Natural killer cell (primary cell): ENCODE measurements around the gene MAST4. TPM values are rescaled to one million over a fixed set of nuclear protein-coding genes. Genes with fewer than 3 reads are reported as not detected.
A peak's percentile ranks its signal among the peaks of the same experiment; 100 is the strongest.

ENCODE experiments used
- ATAC-seq, 3 donors: fragments of 150-1000 bp in 2 of 3; fragments of 200-7000 bp in 1 of 3; cut with Tn5 transposase; 1 replicate in 1 of 3; 2 replicates in 2 of 3; pipeline ENCODE4 v1.10.0; 2021; ENCODE audit warnings: mild to moderate bottlenecking in 2 of 3, moderate library complexity in 2 of 3
- DNase-seq, 2 donors: peaks; one replicate each; pipeline versions ENCODE4 v3.0.0 to v3.0.0-alpha.2; 2013 to 2021; ENCODE audit warnings: mixed read lengths in 1 of 2
- H3K27ac ChIP-seq: one replicate; pipeline ENCODE4 v1.5.1; 2013; ENCODE audit warnings: mild to moderate bottlenecking, low read length
- H3K27me3 ChIP-seq: one replicate; pipeline ENCODE4 v1.6.1; 2013; ENCODE audit warnings: low read length; ENCODE audit not compliant: control insufficient read depth, insufficient read depth
- H3K36me3 ChIP-seq: one replicate; pipeline ENCODE4 v1.6.1; 2013; ENCODE audit warnings: low read length; ENCODE audit not compliant: control insufficient read depth, insufficient read depth
- H3K4me1 ChIP-seq: one replicate; pipeline ENCODE4 v1.6.1; 2013; ENCODE audit warnings: low read length; ENCODE audit not compliant: control insufficient read depth, insufficient read depth
- H3K4me3 ChIP-seq: one replicate; pipeline ENCODE4 v1.5.1; 2013; ENCODE audit warnings: low read length
- H3K9me3 ChIP-seq: one replicate; pipeline ENCODE4 v1.6.1; 2013; ENCODE audit warnings: low read length; ENCODE audit not compliant: control insufficient read depth, insufficient read depth
- H3K27ac Mint-ChIP-seq, 2 donors: one replicate each; pipeline ENCODE4 v1.8.0; 2022; ENCODE audit warnings: mild to moderate bottlenecking in 2 of 2, mixed read lengths in 2 of 2, moderate library complexity in 1 of 2
- H3K27me3 Mint-ChIP-seq, 2 donors: one replicate each; pipeline ENCODE4 v1.8.0; 2022; ENCODE audit warnings: low read depth in 2 of 2, mixed read lengths in 2 of 2
- H3K36me3 Mint-ChIP-seq: one replicate; pipeline ENCODE4 v1.8.0; 2022; ENCODE audit warnings: mixed read lengths
- H3K4me1 Mint-ChIP-seq, 2 donors: one replicate each; pipeline ENCODE4 v1.8.0; 2022; ENCODE audit warnings: mixed read lengths in 2 of 2
- H3K4me3 Mint-ChIP-seq: one replicate; pipeline ENCODE4 v1.8.0; 2022; ENCODE audit warnings: mild to moderate bottlenecking, moderate library complexity, mixed read lengths
- H3K9me3 Mint-ChIP-seq, 2 donors: one replicate each; pipeline ENCODE4 v1.8.0; 2022; ENCODE audit warnings: mixed read lengths in 2 of 2
- WGBS: methylation state at CpG from one replicate; pipeline ENCODE4 v1.1.7; 2013; ENCODE audit warnings: missing lambda C conversion rate; ENCODE audit not compliant: insufficient coverage; 5-methylcytosine and 5-hydroxymethylcytosine counted together
- intact Hi-C: fragments of 100-400 bp; cut with micrococcal nuclease; formaldehyde crosslinking; loops from one replicate; pipeline ENCODE4 v1.14.2; 2022
- total RNA-seq, 4 donors: library from RNA; stranded (reverse); fragments of 120-200 nt in 1 of 4; gene quantifications; one replicate each; pipeline versions ENCODE4 v1.2.3 to v1.2.4, GENCODE V29; 2013 to 2022
- TF ChIP-seq, protein P1 (sequence below): fragments of 200-600 bp; IDR thresholded peaks from one replicate; pipeline ENCODE4 v1.8.0; 2022; ENCODE audit warnings: antibody characterized with exemption

The MAST4 gene
- total RNA-seq, 3 donors from 2014 or later (not counting 1 experiment from before 2014, with no cell fraction given): 6.5 to 14.1 (median 12.7) TPM

DNA sequence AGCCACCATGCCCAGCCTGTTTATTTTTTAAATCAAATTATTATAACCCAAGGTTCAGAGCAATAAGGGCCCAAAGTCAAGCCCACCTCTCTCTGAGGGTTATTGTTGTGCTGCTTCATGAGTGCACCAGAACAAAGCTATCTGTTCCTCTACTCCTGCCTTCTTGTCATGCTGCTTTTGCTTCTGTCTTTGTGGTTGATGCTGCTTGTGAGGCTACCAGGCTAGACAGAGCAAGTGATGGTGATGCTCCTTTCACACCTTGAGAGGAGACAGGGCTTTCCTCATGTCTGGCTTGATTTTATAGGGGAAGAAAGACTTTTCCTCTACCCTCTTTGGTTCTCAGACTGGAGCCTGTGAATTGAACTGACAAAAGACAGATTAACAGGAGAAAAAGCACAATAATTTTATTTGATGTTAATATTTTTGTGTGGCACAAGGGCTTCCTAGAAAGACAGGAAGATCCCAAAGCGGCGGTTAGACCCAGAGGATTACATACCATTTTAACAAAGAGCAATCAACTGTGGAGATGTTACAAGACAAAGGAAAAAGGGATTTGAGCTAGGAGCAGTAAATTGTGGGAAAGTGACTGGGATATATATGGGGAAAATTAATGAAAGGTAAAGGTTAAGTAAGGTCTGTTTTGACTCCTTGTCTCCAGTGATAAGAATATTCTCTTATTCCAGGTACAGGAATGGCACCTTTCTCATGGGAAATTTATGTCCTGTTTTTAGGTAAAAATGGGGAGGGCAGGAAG lies 604.8 kb downstream of the MAST4 start:
- ATAC-seq (peak in 1 of 3 donors; percentile 40), DNase-seq (no peak)
- Histone ChIP-seq H3K4me1 (peaks cover 40% of the 10 kb centered on the region), H3K36me3 (no peaks in the 10 kb centered on the region), H3K4me3 (no peak overlapping the region), H3K27ac (peak overlapping the region; percentile 12), H3K9me3 (no peaks in the 10 kb centered on the region), H3K27me3 (no peaks in the 10 kb centered on the region)
- Mint-ChIP-seq H3K36me3 (no peaks in the 10 kb centered on the region), H3K27me3 (no peaks in the 10 kb centered on the region), H3K4me3 (no peak overlapping the region), H3K9me3 (no peaks in the 10 kb centered on the region), H3K4me1 (peaks cover 39 to 45% of the 10 kb centered on the region in 2 donors), H3K27ac (no peak overlapping the region)
- TF ChIP-seq, protein P1, sequence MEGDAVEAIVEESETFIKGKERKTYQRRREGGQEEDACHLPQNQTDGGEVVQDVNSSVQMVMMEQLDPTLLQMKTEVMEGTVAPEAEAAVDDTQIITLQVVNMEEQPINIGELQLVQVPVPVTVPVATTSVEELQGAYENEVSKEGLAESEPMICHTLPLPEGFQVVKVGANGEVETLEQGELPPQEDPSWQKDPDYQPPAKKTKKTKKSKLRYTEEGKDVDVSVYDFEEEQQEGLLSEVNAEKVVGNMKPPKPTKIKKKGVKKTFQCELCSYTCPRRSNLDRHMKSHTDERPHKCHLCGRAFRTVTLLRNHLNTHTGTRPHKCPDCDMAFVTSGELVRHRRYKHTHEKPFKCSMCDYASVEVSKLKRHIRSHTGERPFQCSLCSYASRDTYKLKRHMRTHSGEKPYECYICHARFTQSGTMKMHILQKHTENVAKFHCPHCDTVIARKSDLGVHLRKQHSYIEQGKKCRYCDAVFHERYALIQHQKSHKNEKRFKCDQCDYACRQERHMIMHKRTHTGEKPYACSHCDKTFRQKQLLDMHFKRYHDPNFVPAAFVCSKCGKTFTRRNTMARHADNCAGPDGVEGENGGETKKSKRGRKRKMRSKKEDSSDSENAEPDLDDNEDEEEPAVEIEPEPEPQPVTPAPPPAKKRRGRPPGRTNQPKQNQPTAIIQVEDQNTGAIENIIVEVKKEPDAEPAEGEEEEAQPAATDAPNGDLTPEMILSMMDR: no peak
- intact Hi-C loops: no loop called here
- no CpG with 5 or more reads among the region's 2 CpGs for WGBS

DNA sequence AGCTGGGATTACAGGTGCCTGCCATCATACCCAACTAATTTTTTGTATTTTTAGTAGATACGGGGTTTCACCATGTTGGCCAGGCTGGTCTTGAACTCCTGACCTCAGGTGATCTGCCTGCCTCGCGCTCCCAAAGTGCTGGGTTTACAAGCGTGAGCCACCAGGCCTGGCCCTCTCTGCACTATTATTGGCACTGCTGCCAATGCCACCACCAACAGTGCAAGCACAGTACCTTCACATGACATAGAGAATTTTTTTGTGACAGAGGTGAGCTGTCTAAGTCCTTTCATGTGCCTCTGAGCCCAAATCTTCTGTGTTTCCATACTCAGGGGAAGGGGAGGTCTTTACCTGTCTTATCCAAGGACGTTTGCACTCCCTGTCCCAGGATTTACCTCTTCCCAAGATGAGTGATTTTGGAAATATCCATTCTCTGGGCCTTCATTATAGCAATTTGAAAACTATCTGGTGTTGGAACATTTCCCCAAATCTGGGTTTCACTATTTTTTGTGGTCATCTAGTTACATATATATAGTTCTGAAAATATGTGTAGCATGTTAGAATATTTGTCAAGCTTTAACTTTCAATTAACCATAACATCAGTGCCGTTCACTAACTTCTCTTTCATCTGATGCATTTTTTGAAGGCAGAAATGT lies 605.8 kb downstream of the MAST4 start:
- Histone ChIP-seq H3K27ac (no peak overlapping the region), H3K27me3 (no peaks in the 10 kb centered on the region), H3K36me3 (no peaks in the 10 kb centered on the region), H3K9me3 (no peaks in the 10 kb centered on the region), H3K4me3 (no peak overlapping the region), H3K4me1 (peaks cover 47% of the 10 kb centered on the region)
- TF ChIP-seq, protein P1: no peak
- intact Hi-C loops: no loop called here
- H3K27me3 Mint-ChIP-seq: no peaks in the 10 kb centered on the region
- DNase-seq (no peak), ATAC-seq (no peak)
- no peak overlapping the region for H3K27ac Mint-ChIP-seq
- peaks cover 50 to 55% of the 10 kb centered on the region in 2 donors for H3K4me1 Mint-ChIP-seq
- no peaks in the 10 kb centered on the region for H3K9me3 Mint-ChIP-seq
- no peak overlapping the region for H3K4me3 Mint-ChIP-seq
- no peaks in the 10 kb centered on the region for H3K36me3 Mint-ChIP-seq
- 96% methylated on average over 4 of the region's 6 CpGs for WGBS

DNA sequence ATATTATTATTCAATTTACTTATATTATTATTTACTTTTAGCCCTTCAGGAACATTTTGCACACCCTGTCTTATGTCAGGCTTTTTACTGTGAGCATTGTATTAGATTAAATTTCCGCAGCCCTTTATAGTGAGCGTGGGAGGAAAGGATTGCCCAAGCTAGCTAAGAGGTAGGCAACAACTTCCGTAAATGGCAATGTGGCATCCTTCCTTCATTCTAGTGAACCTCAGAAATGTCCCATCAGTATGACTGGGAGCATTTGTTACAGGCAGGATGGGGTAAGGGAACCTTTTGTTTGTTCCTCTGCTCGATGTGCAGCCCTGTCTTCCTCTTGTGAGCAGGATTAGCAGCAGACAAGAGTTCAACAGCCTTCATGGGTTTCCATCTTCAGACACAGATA lies 606.6 kb downstream of the MAST4 start:
- peak overlapping the region in 1 of 2 donors; percentile 18 for H3K27ac Mint-ChIP-seq

More for the DNA sequence above, 606.6 kb downstream of the MAST4 start:
- TF ChIP-seq, protein P1: no peak
- Histone ChIP-seq H3K4me3 (no peak overlapping the region), H3K27me3 (no peaks in the 10 kb centered on the region), H3K9me3 (no peaks in the 10 kb centered on the region), H3K36me3 (no peaks in the 10 kb centered on the region), H3K27ac (peak overlapping the region; percentile 20), H3K4me1 (peaks cover 55% of the 10 kb centered on the region)
- peak in 1 of 2 donors; percentile 34 for DNase-seq
- peak; percentile 13 to 56 (median 22) for ATAC-seq
- H3K9me3 Mint-ChIP-seq: no peaks in the 10 kb centered on the region
- peaks cover 58 to 63% of the 10 kb centered on the region in 2 donors for H3K4me1 Mint-ChIP-seq
- intact Hi-C loops: no loop called here
- H3K36me3 Mint-ChIP-seq: no peaks in the 10 kb centered on the region
- no peak overlapping the region for H3K4me3 Mint-ChIP-seq
- 51% methylated on average over 4 of the region's 4 CpGs for WGBS
- H3K27me3 Mint-ChIP-seq: no peaks in the 10 kb centered on the region
